RKO (cell line): ENCODE measurements around the gene LPIN1.

ENCODE experiments used
- DNase-seq: peaks from one replicate; pipeline ENCODE4 v3.0.0-alpha.2; 2016; ENCODE audit warnings: low spot score

Gene LPIN1, protein sequence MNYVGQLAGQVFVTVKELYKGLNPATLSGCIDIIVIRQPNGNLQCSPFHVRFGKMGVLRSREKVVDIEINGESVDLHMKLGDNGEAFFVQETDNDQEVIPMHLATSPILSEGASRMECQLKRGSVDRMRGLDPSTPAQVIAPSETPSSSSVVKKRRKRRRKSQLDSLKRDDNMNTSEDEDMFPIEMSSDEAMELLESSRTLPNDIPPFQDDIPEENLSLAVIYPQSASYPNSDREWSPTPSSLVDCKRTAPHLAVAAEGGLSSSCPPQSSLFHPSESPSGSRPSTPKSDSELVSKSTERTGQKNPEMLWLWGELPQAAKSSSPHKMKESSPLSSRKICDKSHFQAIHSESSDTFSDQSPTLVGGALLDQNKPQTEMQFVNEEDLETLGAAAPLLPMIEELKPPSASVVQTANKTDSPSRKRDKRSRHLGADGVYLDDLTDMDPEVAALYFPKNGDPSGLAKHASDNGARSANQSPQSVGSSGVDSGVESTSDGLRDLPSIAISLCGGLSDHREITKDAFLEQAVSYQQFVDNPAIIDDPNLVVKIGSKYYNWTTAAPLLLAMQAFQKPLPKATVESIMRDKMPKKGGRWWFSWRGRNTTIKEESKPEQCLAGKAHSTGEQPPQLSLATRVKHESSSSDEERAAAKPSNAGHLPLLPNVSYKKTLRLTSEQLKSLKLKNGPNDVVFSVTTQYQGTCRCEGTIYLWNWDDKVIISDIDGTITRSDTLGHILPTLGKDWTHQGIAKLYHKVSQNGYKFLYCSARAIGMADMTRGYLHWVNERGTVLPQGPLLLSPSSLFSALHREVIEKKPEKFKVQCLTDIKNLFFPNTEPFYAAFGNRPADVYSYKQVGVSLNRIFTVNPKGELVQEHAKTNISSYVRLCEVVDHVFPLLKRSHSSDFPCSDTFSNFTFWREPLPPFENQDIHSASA

DNA sequence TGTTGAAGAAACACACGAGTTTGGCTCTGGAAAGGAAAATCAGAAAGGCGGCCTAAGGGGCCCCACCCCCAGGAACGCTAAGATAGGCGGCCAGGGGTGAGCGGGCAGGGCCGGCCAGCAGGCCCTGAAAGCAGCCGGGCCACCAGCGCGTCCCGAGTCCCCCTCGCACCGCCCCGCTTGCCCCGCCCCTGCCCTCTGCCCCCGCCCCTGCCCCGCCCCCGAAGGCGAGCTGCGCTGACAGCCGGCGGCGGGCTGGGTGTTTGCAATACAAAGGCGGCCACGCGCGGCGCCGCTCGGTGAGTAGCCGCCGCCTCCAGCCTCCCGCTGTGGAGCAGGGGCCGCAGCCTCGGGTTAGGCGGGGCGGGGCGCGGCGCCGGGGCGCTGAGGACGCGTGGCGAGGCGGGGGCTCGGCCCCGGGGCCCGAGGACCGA, at the start of gene LPIN1:
Gene LPIN1, plus strand, starts transcription at position 257 of the 431 bp plus-strand sequence. CDS start 18,910 bp downstream, outside the sequence.
- DNase-seq: peak; percentile 87

DNA sequence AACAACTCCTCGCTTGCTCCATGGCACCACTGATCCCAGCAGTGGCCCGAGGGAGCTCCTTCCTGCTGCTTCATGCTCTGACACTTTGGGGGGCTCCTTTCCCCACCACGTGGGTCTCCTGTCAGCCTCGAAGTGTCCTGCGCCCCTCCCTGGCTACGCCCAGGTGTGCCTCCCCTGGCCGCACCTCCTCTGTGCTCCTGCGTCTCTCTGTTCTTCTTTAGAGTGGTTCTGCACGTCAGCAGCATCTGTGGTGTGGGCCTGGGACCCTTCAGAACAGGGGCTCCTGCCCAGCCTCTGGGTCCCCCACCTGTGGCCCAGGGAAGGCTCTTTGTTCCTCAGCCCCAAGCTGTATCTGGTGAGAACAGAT, 49.7 kb upstream of the LPIN1 start:
- DNase-seq: no peak

DNA sequence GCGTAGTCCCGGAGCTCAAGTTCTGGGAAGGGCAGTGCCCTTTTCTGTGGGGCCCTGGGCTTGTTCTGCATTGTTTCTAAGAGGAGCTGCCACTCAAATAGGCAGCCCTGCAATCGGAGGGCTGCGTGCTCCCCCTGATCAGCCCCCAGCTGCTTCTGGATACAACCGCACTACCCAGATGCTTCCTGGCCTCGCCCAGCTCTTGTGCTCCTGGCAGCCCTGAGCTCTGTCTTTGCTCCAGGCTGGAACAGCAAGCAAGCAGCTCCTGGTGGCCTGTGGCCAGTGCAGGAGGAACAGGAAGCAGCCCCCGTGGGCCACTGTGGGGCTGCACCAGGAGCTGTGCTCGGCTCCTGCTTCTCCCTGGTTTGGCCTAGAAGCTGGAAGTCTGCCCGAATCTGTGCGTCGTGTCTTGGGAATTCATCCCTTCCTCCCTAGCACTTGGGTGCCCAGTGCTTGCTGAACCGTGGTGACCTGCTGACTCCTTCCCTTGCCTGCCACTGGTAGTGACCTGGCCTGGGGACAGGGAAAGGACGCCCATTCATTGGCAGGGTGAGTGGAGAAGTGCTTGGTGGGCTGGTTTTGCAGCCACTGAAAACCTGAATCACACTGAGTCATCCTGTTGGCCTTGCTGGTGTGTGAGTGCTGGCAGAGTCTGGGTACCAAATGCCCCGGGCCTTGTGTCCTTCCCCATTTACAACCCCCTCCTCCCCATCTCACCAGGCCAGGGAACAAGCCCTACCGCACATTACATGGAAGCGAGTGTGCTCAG, 49.1 kb upstream of the LPIN1 start:
- DNase-seq: peak; percentile 69

DNA sequence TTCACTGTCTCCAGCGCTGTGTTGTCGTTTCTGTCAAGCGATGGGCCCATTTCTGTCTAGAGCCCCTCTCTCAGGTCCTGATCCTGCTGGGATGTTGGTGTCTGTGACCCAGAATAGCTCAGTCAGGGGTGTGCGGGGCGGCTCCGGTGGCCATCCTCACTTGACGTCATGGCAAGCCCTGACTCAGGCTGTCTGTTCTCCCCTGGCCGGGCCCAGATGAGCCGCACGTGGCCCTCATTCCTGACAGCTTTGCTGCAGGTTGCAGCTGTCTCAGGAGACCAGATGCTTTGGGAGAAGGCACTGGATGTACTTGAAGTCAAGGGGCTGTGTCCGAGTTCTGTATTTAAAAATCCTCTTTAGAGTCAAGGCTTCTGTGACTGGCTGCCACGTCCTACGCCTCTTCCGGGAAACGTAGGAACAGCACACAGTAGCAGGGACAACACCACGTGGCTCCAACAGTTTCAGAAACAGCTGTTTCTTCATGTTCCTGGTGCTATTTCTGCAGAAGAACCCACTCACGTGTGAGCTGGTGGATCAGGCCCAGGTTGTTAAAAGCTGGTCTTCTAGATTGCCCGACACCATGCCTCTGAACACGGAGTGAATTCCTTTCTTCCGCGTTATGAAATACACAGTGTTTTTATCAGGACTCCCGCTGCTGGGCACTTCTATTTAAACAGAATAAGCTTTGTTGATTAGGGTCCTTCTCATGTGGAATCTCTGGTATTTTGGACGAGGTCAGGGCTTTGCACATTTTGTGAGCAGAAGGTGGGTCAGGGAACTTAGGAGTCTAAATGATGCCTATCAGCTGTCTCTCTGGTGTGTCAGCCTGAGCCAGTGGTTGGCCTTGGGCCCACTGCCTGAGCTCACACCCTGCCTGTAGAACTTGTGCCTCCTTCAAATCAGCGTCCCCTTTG, 48.2 kb upstream of the LPIN1 start:
- DNase-seq: no peak

DNA sequence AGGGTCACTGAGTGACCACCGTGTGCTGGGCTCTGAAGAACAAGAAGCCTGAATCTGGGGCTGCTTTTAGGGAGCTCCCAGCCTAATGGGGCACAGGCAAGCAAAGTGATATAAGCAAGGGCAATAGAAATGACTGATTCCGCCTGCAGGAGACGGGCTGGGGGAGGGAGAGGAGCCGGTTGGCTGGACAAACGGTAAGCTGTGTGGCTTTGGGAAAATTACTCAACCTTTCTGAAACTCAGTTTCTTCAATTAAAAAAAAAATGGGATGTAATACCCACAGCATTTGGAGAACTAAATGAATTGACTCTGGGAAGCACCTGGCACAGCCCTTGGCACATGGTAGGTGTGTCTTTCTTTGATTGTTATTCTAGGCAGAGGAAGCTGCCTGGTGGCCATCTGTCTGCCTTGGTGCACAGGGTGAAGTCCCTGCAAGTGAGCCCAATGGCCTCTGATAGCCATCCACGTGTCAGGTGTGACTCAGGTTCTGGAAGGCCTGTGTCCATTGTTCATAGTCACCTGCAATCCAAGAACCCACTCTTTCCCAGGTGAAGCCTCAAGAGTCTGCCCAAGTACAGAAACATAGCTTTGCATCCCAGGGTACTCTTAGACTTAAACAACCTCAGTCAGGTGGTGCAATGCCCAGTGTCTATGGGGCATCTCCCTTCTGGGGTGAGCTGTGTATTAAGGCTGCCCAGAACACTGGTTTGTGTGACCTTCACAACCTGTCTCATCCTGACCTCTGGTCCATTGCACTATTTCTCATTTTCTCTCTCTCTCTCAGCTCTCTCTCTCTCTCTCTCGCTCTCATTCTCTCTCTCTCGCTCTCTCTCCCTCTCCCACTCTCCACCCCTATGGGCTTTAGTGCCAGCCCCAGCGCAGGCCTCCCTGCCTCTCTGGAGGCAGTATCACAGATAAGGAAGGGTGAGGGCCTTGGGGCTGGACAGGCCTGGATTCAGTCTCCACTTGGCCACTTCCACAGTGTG, 46.5 kb upstream of the LPIN1 start:
- no peak for DNase-seq

DNA sequence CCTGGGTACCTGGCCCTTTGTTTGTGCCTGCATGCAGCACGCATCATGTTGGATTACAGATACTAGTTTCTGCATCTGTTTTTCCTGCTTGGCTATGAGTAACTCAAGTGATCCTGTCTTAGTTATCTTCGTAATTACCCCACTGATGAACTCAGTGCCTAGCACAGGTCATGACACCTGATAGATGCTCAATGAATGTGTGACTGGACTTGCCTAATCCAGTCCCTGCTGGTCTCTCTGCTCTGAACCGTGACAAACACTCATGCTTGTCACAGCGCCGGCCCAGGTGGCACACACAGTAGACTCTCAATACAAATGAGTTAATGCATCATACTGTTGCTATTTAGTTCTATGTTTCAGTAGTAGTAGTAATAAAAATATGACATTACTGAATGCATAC, 45.2 kb upstream of the LPIN1 start:
- peak; percentile 72 for DNase-seq

DNA sequence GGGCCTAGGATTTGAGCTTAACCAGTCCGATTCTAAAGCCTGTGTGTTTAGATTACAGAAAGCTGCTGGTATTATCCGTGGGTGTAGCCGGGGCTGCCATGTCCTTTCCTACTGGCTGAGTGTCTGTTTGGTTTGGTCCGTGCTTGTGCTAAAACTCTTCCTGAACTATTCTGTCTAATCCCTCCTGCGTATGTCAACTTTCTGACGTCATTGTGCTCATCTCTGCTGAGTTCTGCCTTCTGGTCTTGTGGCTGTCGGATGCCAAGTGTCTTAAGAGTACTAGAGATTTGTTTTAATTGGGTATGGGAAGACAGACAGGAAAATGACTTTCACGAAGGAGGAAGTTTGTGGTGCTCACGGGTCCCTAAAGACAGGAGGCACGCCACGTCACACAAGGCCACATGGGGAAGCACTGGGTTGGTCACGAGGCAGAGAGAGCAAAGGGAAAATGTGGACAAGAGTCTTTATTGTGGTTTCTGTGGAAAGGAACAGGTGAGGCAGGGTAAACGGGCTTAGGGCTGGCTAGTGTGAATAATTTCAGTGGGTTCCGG, 44.6 kb upstream of the LPIN1 start:
- no peak for DNase-seq

DNA sequence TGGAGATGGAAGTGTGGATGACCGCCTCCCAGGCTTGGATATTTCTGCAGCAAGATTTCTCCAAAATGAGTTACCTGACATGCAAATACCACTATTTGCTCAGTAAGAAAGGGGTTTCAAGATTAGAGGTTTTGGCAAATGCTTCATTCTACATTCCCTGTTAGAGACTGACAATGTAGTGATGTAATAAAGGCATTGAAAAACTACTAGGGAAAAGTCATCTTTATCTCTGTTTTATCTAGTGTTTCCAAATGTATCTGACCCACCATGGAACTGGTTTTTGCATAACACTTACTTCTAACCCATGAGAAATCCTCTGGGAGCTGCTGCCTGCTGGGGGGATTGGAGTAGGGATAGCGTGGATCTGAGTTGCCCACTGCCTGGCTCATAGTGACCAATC, 43.5 kb upstream of the LPIN1 start:
- no peak for DNase-seq

DNA sequence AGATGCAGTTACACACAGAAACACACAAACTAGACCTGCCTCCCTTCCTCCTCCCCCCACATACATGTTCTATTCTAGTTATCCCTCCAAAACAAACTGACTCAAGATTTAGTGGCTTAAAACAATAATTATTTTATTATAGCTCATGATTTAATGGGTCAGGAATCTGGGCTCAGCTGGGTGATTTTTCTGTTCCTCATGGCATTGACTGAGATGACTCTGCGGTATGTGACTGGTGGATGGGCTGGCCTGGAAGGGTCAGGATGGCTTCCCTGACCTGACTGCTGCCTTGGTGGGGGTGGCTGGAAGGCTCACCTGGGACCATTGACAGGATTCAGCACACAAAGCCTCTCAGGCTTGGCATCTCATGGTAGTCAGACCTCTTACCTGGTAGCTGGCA, 42.7 kb upstream of the LPIN1 start:
- DNase-seq: peak; percentile 35

DNA sequence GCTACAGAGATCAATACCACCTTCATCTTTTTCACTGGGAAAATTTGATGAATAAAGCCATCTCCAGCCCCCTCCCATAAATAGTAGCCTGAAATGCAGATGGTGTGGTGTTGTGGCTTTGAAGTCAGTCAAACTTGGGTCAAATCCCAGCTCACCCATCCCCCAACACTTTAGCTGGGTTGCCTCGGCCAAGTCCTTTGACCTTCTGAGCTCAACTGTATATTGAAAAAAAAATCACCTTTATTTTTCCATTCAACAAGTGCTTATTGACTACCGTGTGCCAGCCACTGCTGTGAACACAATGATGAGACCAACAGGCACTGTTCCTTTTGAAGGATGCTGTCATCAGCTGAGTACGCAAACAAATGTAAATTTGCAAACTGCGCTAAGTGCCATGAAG, 41.4 kb upstream of the LPIN1 start:
- DNase-seq: no peak

DNA sequence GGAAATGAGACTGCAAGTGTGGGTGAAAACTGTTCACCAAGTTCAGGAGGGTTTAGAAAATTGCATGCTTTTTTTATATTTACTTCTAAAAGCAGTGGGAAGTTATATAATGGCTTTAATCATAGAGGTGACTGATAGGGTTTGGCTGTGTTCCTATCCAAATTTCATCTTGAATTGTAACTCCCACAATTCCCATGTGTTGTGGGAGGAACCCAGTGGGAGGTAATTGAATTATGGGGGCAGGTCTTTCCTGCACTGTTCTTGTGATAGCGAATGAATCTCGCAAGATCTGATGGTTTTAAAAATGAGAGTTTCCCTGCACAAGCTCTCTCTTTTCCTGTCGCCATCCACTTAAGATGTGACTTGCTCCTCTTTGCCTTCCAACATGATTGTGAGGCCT, 40.7 kb upstream of the LPIN1 start:
- no peak for DNase-seq

DNA sequence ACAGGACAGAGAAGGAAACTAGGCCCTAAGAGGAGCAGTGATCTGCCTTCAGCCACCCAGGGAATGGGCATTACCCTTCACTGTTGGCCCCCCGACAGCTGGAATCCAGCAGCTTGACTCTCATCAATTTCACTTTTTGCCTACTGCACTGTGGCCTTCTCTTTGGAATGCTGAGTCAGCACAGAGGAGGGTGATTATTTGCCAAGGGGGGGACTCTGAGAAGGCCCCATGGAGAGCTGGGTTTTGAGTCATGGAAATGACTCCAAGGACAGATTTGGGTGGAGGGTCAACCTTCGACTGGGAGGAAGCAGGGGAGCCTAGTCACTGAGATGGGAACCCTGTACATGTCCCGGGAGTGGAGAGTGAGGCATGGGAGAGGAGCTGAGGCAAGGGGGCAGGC, 38.3 kb upstream of the LPIN1 start:
- DNase-seq: no peak

DNA sequence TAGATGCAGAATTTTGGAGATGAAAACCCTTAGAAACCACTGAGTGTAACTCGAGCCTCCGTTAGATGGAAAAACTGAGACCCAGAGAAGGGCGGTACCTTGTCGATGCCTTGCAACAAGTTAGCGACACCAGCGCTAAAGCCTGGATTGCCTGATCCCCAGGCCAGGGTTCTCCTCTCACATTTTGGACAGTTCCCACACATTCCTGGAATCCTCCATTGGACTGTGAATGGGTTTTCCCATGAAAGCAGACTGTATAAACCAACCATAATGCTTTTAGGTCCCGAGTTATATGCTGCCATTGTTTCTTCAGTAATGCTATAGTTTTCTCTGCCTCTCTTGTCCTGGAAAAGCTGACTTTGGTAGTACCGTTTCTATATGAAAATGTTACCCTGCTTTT, 37.1 kb upstream of the LPIN1 start:
- DNase-seq: no peak

DNA sequence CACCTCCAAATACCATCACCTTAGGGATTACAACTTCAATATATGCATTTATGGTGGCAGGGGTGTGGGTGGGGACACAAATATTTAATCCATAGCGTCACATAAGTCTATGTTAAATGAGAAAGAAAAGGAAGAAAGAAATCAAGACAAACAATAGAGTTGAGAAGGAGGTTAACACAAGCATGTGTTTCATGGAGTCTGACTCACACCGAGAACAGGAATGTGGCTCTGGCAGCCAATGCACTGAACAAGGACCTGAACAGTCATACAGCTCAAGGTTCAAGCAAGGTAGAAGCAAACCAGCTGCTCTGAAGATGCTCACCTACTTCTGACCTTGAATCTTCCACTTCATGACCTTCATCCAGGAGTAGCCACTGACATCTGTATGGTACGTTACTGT, 36.2 kb upstream of the LPIN1 start:
- peak; percentile 45 for DNase-seq

DNA sequence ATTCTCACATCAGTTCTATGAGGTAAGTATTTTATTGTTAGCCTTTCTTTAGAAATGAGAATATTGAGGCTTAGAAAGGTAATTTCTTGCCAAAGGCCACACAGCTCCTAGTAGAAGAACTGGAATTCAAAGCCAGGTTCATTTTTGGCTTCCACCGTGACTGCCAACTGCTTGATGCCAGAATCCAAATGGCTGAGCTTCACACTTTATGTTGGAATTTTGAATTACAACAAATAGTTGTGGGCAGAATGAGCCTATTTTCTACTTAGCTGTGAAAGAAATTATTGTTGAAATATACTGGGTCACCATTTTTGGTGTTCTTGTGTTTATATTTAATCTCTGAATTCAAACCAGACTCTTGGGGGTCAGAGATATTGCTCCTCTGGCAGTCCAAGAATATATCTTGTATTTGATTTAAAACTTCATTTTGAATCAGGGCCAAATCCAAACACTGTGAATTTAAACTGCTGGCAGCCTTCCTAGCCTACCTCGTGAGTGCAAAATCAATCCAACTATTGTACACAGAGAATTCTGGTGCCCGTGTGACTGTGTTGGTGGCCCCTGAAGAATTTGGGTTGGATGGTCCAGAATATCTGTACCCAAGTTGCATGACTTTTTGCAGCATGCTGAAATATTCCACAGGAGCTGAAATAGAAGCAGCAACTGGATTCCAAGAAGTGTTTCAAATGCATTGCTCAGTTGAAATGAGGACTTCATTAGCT, 35.6 kb upstream of the LPIN1 start:
- no peak for DNase-seq

DNA sequence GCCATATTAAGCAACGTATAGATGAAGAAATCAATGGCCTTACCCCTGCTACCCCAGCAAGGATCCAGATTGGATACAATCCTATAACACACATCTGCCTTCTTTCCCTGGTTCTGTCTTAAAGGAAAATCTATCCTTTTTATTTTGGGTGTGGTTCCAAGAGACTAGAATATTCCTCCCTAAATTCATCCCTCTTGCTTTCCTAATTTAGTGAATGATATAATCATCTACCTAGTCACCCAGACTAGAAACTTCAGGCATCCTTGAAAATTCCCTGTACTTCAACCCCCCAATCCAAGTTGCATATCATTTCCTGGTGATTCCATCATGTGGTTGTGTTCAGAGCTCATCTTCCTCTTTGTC, 35.1 kb upstream of the LPIN1 start:
- DNase-seq: no peak

DNA sequence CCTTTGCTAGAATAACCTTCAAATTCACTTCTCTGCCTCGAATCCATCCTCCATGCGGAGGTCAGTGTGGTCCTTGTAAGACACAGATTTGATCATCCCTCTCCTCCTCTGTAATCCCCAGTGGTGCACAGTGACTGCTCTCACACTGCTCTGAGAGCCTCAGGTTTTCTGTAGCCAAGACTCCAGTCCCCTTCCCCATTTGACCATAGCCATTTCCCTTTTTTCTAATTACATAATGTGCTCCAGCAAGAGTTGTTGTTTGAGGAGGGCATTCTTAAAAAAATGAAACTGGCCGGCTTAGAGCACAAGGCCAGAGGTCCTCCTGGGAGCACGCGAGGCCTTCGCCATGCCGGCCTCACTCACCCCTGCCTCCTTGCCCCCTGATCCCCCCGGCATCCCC, 34.7 kb upstream of the LPIN1 start:
- no peak for DNase-seq

DNA sequence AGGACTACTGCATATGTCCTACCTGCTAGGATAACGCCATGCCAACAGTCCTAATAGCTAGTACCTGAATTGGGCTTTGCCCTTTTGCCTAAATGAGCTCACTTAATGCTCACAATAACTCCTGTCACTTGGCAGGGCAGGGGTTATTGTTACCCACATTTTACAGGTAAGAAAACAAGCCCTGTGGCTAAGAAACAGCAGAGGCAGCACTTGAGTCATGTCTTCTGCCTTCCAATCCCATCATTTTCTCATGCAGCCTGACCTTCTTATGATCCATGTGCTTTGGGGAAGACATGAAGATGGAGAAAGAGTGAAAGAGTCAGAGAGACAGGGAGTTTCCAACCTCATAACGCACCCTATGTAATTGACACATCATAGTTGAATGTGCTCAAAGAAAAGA, 33.6 kb upstream of the LPIN1 start:
- DNase-seq: no peak

DNA sequence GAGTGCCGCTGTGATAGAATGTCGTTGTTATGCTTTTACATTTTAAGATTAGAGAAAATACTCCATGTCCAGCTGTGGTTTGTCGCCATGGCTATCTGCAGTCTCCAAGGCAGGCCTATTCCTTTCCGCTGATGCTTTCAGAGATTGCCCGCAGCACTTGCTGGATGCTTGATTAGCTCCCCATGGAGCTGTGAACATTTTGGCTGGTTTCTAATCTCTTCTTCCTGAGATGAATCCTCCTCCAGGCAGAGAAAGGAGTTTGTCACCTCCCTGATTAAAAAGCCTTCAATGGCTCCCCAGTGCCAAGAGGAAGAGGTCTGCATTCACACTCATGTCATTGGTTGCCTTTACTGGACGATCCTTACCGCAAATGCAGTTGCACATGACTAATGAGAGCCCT, 32.6 kb upstream of the LPIN1 start:
- no peak for DNase-seq
